Measurements from ENCODE around the gene AIPL1.
A peak's percentile ranks its signal among the peaks of the same experiment; 100 is the strongest.

AIPL1 gene

DNA sequence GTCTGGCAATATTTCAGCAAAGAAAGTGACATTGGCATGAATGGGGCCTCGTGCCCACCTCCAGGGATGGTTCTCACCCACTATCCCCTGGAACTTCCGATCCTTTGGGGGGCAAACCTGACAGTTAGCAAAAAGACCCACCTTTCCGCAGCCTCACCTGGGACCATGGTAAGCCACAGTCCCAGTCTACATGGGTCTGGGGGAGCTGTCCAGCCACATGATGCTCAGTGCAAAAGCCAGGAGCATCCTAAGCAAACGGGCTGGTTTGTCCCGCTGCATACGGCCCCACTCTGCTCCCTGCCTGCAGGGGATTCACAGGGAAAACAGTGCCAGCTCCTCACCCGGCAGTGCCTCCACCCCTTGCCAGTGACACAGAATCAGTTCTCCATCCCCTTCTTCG, 19.3 kb downstream of the AIPL1 start:
- no peak overlapping the region for H3K4me3 ChIP-seq (ENCODE audit: low read depth, low read length)
- TF ChIP-seq, protein P1, sequence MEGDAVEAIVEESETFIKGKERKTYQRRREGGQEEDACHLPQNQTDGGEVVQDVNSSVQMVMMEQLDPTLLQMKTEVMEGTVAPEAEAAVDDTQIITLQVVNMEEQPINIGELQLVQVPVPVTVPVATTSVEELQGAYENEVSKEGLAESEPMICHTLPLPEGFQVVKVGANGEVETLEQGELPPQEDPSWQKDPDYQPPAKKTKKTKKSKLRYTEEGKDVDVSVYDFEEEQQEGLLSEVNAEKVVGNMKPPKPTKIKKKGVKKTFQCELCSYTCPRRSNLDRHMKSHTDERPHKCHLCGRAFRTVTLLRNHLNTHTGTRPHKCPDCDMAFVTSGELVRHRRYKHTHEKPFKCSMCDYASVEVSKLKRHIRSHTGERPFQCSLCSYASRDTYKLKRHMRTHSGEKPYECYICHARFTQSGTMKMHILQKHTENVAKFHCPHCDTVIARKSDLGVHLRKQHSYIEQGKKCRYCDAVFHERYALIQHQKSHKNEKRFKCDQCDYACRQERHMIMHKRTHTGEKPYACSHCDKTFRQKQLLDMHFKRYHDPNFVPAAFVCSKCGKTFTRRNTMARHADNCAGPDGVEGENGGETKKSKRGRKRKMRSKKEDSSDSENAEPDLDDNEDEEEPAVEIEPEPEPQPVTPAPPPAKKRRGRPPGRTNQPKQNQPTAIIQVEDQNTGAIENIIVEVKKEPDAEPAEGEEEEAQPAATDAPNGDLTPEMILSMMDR (IDR thresholded peaks at IDR 0.05; ENCODE audit: insufficient read depth, low read depth, low read length, missing control alignments): no peak
- DNase-seq (ENCODE audit: low read depth): no peak

- peak; percentile 32 for DNase-seq (ENCODE audit: low read depth)
- TF ChIP-seq, protein P1 (IDR thresholded peaks at IDR 0.05; ENCODE audit: insufficient read depth, low read depth, low read length, missing control alignments): peak; percentile 47
- no peak overlapping the region for H3K4me3 ChIP-seq (ENCODE audit: low read depth, low read length)
Observed at GRCh38 chr17:6413065-6413464, 21.9 kb downstream of the AIPL1 start.

- TF ChIP-seq, protein P1 (IDR thresholded peaks at IDR 0.05; ENCODE audit: insufficient read depth, low read depth, low read length, missing control alignments): no peak
- no peak for DNase-seq (ENCODE audit: low read depth)
Observed at GRCh38 chr17:6408735-6409134, 26.2 kb downstream of the AIPL1 start.

DNA sequence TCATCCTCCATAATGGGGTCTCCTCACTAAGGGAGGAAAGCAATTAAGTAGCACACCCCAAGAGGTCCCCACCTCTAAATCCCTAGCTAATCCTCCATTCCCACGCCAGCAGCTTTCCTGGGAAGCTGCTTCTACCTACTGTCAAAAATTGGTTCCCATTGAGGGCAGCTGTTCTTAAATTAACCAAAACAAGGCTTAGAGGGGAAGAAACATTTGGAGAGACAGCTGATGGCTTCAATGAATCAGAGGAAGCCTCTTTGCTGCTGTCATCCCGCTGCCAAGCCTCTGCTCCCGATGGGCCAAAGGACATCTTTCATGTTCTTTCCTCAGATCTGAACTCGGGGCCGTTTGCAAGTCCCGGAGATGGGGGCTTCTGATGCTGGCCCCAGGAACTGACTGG, 26.6 kb downstream of the AIPL1 start:
- TF ChIP-seq, protein P1 (IDR thresholded peaks at IDR 0.05; ENCODE audit: insufficient read depth, low read depth, low read length, missing control alignments): no peak
- DNase-seq (ENCODE audit: low read depth): no peak
- no peak overlapping the region for H3K4me3 ChIP-seq (ENCODE audit: low read depth, low read length)

More at GRCh38 chr17:6408735-6409134, 26.2 kb downstream of the AIPL1 start:
- H3K4me3 ChIP-seq (ENCODE audit: low read depth, low read length): no peak overlapping the region

DNA sequence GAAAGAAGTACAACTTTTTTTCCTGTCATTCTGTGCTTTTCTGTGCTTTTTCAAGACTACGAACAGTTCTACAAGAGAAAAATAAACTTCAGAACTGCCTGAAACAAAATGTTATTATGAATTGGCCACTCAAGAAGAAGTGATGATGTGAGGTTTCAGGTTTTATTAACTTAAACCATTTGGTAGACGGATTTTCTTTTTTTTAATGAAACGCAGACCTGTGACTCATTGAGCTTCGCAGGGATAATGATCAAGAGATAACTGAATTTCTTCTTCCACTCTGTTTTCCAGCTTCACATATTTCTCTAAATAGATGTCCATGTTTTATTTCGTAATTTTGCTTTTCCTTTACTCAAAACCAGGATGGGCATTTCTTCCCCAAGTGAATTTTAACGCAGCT, 32.7 kb downstream of the AIPL1 start:
- no peak for DNase-seq (ENCODE audit: low read depth)
- TF ChIP-seq, protein P1 (IDR thresholded peaks at IDR 0.05; ENCODE audit: insufficient read depth, low read depth, low read length, missing control alignments): no peak
- H3K4me3 ChIP-seq (ENCODE audit: low read depth, low read length): no peak overlapping the region

GRCh38 chr17:6398955-6399354, 36.0 kb downstream of the AIPL1 start:
- TF ChIP-seq, protein P1 (IDR thresholded peaks at IDR 0.05; ENCODE audit: insufficient read depth, low read depth, low read length, missing control alignments): no peak
- H3K4me3 ChIP-seq (ENCODE audit: low read depth, low read length): no peak overlapping the region
- no peak for DNase-seq (ENCODE audit: low read depth)

- TF ChIP-seq, protein P1 (IDR thresholded peaks at IDR 0.05; ENCODE audit: insufficient read depth, low read depth, low read length, missing control alignments): no peak
- no peak for DNase-seq (ENCODE audit: low read depth)
- H3K4me3 ChIP-seq (ENCODE audit: low read depth, low read length): no peak overlapping the region
Observed at GRCh38 chr17:6394055-6394606, 40.8 kb downstream of the AIPL1 start.

Data from GM12865 (cell line).